Measurements from ENCODE around the gene AUTS2.

GRCh38 chr7:69597278-69598076, 798 bp upstream of the AUTS2 start:
- TF ChIP-seq CTCF (IDR thresholded peaks at IDR 0.05; ENCODE audit: low read length) (no peak), EZH2 (IDR thresholded peaks at IDR 0.05; ENCODE audit: borderline replicate concordance, low read length) (no peak)

All from OCI-LY1 (cell line).